A549 (cell line): ENCODE results near the gene MTF1.

Experiments used
- CEBPB ChIP-seq, 2 experiments: fragments of >200 bp in 1 of 2; sonication (Bioruptor Twin) in 1 of 2; formaldehyde crosslinking in 1 of 2; IDR thresholded peaks; 2 replicates each; pipeline ENCODE4 v1.6.1; 2012 to 2016
- CTCF ChIP-seq: fragments of >200 bp; sonication (Bioruptor Twin); formaldehyde crosslinking; IDR thresholded peaks from 3 replicates; pipeline ENCODE4 v1.5.1; 2016
- JUN ChIP-seq, 2 experiments: fragments of >200 bp; sonication (Bioruptor Twin); formaldehyde crosslinking; IDR thresholded peaks; 2 replicates in 1 of 2; 3 replicates in 1 of 2; pipeline ENCODE4 v1.6.1; 2016 to 2017
- MAFK ChIP-seq: fragments of 450-650 bp; IDR thresholded peaks from 2 replicates; pipeline ENCODE4 v1.6.1; 2014; ENCODE audit not compliant: partially characterized antibody
- PHF8 ChIP-seq: fragments of 200-600 bp; sonication (generic); IDR thresholded peaks from 2 replicates; pipeline ENCODE4 v1.6.1; 2016; ENCODE audit warnings: low read depth, mild to moderate bottlenecking, antibody characterized with exemption, moderate library complexity, borderline replicate concordance
- POLR2A ChIP-seq: IDR thresholded peaks from 2 replicates; pipeline ENCODE4 v1.6.1; 2012; ENCODE audit warnings: mild to moderate bottlenecking, low read length
- POLR2AphosphoS2 ChIP-seq: conservative IDR thresholded peaks from 2 replicates; pipeline ENCODE4 v1.6.1; 2012; ENCODE audit warnings: low read length, improper control_type of control experiment, inconsistent platforms
- RAD21 ChIP-seq, 2 experiments: fragments of >200 bp in 1 of 2; sonication (Bioruptor Twin) in 1 of 2; formaldehyde crosslinking in 1 of 2; IDR thresholded peaks in 1 of 2; conservative IDR thresholded peaks in 1 of 2; 2 replicates in 1 of 2; 3 replicates in 1 of 2; pipeline ENCODE4 v1.6.1; 2012 to 2018; ENCODE audit warnings: inconsistent platforms in 1 of 2
- TF ChIP-seq, protein P1 (sequence below): fragments of 200-600 bp; sonication (generic); IDR thresholded peaks from 2 replicates; pipeline ENCODE4 v1.6.1; 2016; ENCODE audit warnings: antibody characterized with exemption, mild to moderate bottlenecking, moderate library complexity

- TF ChIP-seq POLR2AphosphoS2 (no peak), CTCF (no peak), POLR2A (no peak), RAD21 (conservative IDR thresholded peaks at IDR 0.05 in 1 of 2, IDR thresholded peaks at IDR 0.05 in 1 of 2) (no peak), PHF8 (no peak), CEBPB (IDR thresholded peaks at IDR 0.05) (no peak), JUN (IDR thresholded peaks at IDR 0.05) (no peak), MAFK (no peak)
- TF ChIP-seq, protein P1, sequence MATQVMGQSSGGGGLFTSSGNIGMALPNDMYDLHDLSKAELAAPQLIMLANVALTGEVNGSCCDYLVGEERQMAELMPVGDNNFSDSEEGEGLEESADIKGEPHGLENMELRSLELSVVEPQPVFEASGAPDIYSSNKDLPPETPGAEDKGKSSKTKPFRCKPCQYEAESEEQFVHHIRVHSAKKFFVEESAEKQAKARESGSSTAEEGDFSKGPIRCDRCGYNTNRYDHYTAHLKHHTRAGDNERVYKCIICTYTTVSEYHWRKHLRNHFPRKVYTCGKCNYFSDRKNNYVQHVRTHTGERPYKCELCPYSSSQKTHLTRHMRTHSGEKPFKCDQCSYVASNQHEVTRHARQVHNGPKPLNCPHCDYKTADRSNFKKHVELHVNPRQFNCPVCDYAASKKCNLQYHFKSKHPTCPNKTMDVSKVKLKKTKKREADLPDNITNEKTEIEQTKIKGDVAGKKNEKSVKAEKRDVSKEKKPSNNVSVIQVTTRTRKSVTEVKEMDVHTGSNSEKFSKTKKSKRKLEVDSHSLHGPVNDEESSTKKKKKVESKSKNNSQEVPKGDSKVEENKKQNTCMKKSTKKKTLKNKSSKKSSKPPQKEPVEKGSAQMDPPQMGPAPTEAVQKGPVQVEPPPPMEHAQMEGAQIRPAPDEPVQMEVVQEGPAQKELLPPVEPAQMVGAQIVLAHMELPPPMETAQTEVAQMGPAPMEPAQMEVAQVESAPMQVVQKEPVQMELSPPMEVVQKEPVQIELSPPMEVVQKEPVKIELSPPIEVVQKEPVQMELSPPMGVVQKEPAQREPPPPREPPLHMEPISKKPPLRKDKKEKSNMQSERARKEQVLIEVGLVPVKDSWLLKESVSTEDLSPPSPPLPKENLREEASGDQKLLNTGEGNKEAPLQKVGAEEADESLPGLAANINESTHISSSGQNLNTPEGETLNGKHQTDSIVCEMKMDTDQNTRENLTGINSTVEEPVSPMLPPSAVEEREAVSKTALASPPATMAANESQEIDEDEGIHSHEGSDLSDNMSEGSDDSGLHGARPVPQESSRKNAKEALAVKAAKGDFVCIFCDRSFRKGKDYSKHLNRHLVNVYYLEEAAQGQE, result no peak
Measured at GRCh38 chr1:37764888-37765441, 94.4 kb downstream of the MTF1 start, which contains the start of gene EPHA10.
